ENCODE measurements around the gene PCBP3. TPM values are rescaled to one million over a fixed set of nuclear protein-coding genes. Genes with fewer than 3 reads are reported as not detected.

The PCBP3 gene
- total and polyA plus RNA-seq, 2 of the 8 experiments (the other 6 are each of a cell fraction or from before 2014, with no cell fraction given) = 3.5 to 6.3 TPM

DNA sequence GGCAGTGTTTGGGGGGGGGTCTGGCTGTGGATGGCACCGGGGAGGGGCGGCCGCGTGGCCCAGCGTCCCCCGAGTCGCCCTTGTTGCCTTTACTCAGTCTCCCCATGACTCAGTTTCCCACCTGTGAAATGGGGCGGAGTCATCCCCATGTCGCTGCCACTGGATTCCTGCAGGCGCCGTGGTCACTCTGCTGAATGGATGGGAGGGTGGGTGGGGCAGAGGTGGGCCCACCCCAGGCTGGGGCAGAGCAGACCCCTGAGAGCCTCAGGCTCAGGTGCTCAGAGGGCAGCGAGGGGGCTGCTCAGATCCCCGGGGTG lies 340.1 kb downstream of the PCBP3 start:
- no peak overlapping the region for H2AK5ac ChIP-seq (ENCODE audit: low read depth, low read length)
- peaks cover 0 to 9% of the 10 kb centered on the region in 2 experiments for H4K20me1 ChIP-seq (replicated peaks in 1 of 2; ENCODE audit: control insufficient read depth in 1 of 2, insufficient read depth in 2 of 2, low read length in 2 of 2)
- peaks cover 0 to 18% (median 5%) of the 10 kb centered on the region in 4 experiments; a peak in 4 of 7 replicates for H3K27me3 ChIP-seq (replicated peaks in 1 of 4; ENCODE audit: control insufficient read depth in 3 of 4, extremely low read depth in 1 of 4, insufficient read depth in 3 of 4, low read length in 3 of 4)
- H2BK15ac ChIP-seq (ENCODE audit: low read length) = no peak overlapping the region
- 0 out of 4 replicates have a peak, but pooled peaks cover 0 to 4% of the 10 kb centered on the region in 2 experiments for H3K79me2 ChIP-seq (ENCODE audit: control insufficient read depth in 1 of 2, insufficient read depth in 2 of 2, low read length in 2 of 2)
- no peaks in the 10 kb centered on the region for H3K9me3 ChIP-seq (ENCODE audit: insufficient read depth in 2 of 2, low read depth in 1 of 2, low read length in 1 of 2)
- no peak overlapping the region for H3K23ac ChIP-seq (ENCODE audit: insufficient read length)
- H4K5ac ChIP-seq (ENCODE audit: insufficient read length, low read depth, low read length) = no peak overlapping the region
- no peak overlapping the region for H2BK120ac ChIP-seq (replicated peaks; ENCODE audit: low read depth, low read length)
- H3K4ac ChIP-seq (replicated peaks; ENCODE audit: insufficient read length, low read depth, low read length) = no peak overlapping the region
- no peak overlapping the region for H3K9ac ChIP-seq (replicated peaks in 1 of 4; ENCODE audit: extremely low read depth in 1 of 4, low read depth in 3 of 4, low read length in 3 of 4)
- no peak overlapping the region for H3K56ac ChIP-seq (replicated peaks; ENCODE audit: insufficient read length, low read depth, low read length)
- H3K4me1 ChIP-seq (replicated peaks in 1 of 4; ENCODE audit: control insufficient read depth in 3 of 4, insufficient read depth in 4 of 4, low read length in 3 of 4) = peaks cover 0 to 13% (median 9%) of the 10 kb centered on the region in 4 experiments; a peak in 6 of 7 replicates
- peaks cover 14% of the 10 kb centered on the region; the same call in 1 of the 2 replicates for H3K23me2 ChIP-seq (ENCODE audit: low read depth, low read length)
- POLR2A ChIA-PET (ENCODE audit: partially characterized antibody) = no interaction called here
- no peak overlapping the region for H3K18ac ChIP-seq (ENCODE audit: extremely low read depth, low read length)
- peak overlapping the region; percentile 68 to 99; a peak in 2 of 4 replicates for H3K4me2 ChIP-seq (ENCODE audit: insufficient read depth in 1 of 2, low read depth in 2 of 2, low read length in 2 of 2)
- no peak overlapping the region for H3K4me3 ChIP-seq (ENCODE audit: extremely low read depth in 1 of 4, insufficient read depth in 2 of 4, low read depth in 3 of 4, low read length in 4 of 4)
- H3K27ac ChIP-seq (ENCODE audit: low read depth, low read length) = no peak overlapping the region
- no peak overlapping the region for H4K8ac ChIP-seq (ENCODE audit: extremely low read depth, insufficient read depth, low read length)
- no peak overlapping the region for H4K91ac ChIP-seq (replicated peaks; ENCODE audit: insufficient read length, low read length)
- H2BK5ac ChIP-seq (ENCODE audit: low read depth, low read length) = no peak overlapping the region
- DNase-seq (ENCODE audit: low read depth in 1 of 2, low spot score in 2 of 2) = no peak
- 90% methylated on average over 2 of the region's 13 CpGs; no CpG with 5 or more reads in 1 of the 2 experiments for WGBS, 2 experiments (ENCODE audit: extremely low coverage in 1 of 2, insufficient coverage in 1 of 2, insufficient read length in 1 of 2, insufficient replicate concordance in 2 of 2, low coverage in 1 of 2, low lambda C conversion rate in 2 of 2, missing lambda C conversion rate in 1 of 2)
- CTCF ChIA-PET (ENCODE audit: partially characterized antibody) = no interaction called here
- H2AFZ ChIP-seq (ENCODE audit: low read length) = no peak overlapping the region
- H3K14ac ChIP-seq (ENCODE audit: insufficient read length) = no peak overlapping the region
- H2BK12ac ChIP-seq (ENCODE audit: low read depth, low read length) = no peak overlapping the region
- no peak overlapping the region for H2BK20ac ChIP-seq (ENCODE audit: low read length)
- no peak for FAIRE-seq
- peaks cover 4% of the 10 kb centered on the region; the same call in 1 of the 2 replicates for H3K79me1 ChIP-seq (ENCODE audit: low read depth, low read length)
- H3K36me3 ChIP-seq (ENCODE audit: control insufficient read depth in 2 of 4, insufficient read depth in 4 of 4, low read length in 3 of 4) = peaks cover 0 to 32% (median 12%) of the 10 kb centered on the region in 4 experiments; a peak in 5 of 8 replicates
- TF ChIP-seq GABPA (IDR thresholded peaks at IDR 0.05; ENCODE audit: borderline replicate concordance, insufficient read depth, low read length) = no peak
- no peak for TF ChIP-seq TCF12 (IDR thresholded peaks at IDR 0.05; ENCODE audit: low read depth, low read length)
- no peak for TF ChIP-seq TBP (IDR thresholded peaks at IDR 0.05; ENCODE audit: low read depth, low read length)
- no peak for TF ChIP-seq SP1 (IDR thresholded peaks at IDR 0.05; ENCODE audit: low read depth, low read length)
- TF ChIP-seq ZNF274 (IDR thresholded peaks at IDR 0.05; ENCODE audit: borderline replicate concordance, extremely low read depth, low read length) = no peak
- TF ChIP-seq CHD2 (IDR thresholded peaks at IDR 0.05; ENCODE audit: low read length) = no peak
- TF ChIP-seq TAF7 (optimal IDR thresholded peaks at IDR 0.05; ENCODE audit: borderline replicate concordance, low read depth, low read length) = no peak
- no peak for TF ChIP-seq SIX5 (IDR thresholded peaks at IDR 0.05; ENCODE audit: low read depth, low read length)
- TF ChIP-seq POLR2A (IDR thresholded peaks at IDR 0.05; ENCODE audit: control extremely low read depth in 1 of 2, low read depth in 2 of 2, low read length in 2 of 2) = no peak
- TF ChIP-seq, protein P1, sequence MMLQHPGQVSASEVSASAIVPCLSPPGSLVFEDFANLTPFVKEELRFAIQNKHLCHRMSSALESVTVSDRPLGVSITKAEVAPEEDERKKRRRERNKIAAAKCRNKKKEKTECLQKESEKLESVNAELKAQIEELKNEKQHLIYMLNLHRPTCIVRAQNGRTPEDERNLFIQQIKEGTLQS (IDR thresholded peaks at IDR 0.05; ENCODE audit: insufficient read depth, low read depth, low read length) = no peak
- TF ChIP-seq CHD1 (IDR thresholded peaks at IDR 0.05; ENCODE audit: low read depth, low read length) = no peak
- TF ChIP-seq TAF1 (IDR thresholded peaks at IDR 0.05; ENCODE audit: low read depth, low read length) = no peak
- no peak for TF ChIP-seq SIN3A (conservative IDR thresholded peaks at IDR 0.05 in 1 of 2, IDR thresholded peaks at IDR 0.05 in 1 of 2; ENCODE audit: low read depth in 1 of 2, low read length in 2 of 2)
- TF ChIP-seq EGR1 (IDR thresholded peaks at IDR 0.05; ENCODE audit: borderline replicate concordance, low read depth, low read length) = no peak
- no peak for TF ChIP-seq RFX5 (IDR thresholded peaks at IDR 0.05; ENCODE audit: borderline replicate concordance, low read depth, low read length)
